Tibial nerve (tissue), 4 donors: ENCODE results near the gene RASAL2.

ENCODE experiments used
- CTCF ChIP-seq, 5 experiments: fragments of 200-600 bp in 3 of 5; fragments of 450-650 bp in 2 of 5; sonication (generic) in 3 of 5; IDR thresholded peaks; one replicate each; pipeline ENCODE4 v1.5.1; 2016 to 2019; ENCODE audit warnings: antibody characterized with exemption in 5 of 5, mild to moderate bottlenecking in 3 of 5, moderate library complexity in 2 of 5
- EP300 ChIP-seq, 2 donors: sonication (generic); formaldehyde crosslinking; IDR thresholded peaks; one replicate each; pipeline ENCODE4 v1.6.1; 2017; ENCODE audit warnings: antibody characterized with exemption in 2 of 2, mild to moderate bottlenecking in 1 of 2
- POLR2A ChIP-seq, 2 donors: fragments of 450-650 bp; IDR thresholded peaks; one replicate each; pipeline ENCODE4 v1.6.1; 2017; ENCODE audit warnings: antibody characterized with exemption in 2 of 2, mild to moderate bottlenecking in 2 of 2, moderate library complexity in 2 of 2

DNA sequence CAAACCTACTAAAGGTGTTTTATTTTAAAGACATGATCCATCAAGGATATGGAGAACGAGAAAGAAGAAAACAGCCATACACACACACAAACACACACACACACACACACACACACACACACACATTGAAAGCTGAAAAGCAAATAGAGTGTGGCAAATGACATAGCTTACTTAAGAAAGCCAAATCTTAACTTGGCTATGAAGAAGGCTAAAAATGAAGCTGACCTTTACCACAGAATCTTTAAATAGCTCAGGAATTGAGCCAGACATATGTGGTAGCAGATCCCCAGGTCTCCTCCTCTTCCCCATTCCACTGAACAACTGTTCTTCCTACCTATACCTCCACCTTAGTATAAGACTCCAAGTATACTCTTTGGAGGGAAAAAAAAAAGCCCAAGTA is 217.3 kb downstream of the RASAL2 start:
- no peak for TF ChIP-seq CTCF (IDR thresholded peaks at IDR 0.05)
- TF ChIP-seq EP300 (IDR thresholded peaks at IDR 0.05) = no peak
- TF ChIP-seq POLR2A (IDR thresholded peaks at IDR 0.05) = no peak
